Measurements from ENCODE around the gene AGFG1.

The AGFG1 gene

GRCh38 chr2:227471924-227472264 is at the start of gene AGFG1:
Gene AGFG1 (plus strand): TSS chr2:227472156. CDS start chr2:227472422, 266 bp downstream.
- DNase-seq (ENCODE audit: low read depth in 2 of 2): peak; percentile 72 to 74

GRCh38 chr2:227423656-227424499 is 48.1 kb upstream of the AGFG1 start:
- DNase-seq (ENCODE audit: low read depth in 2 of 2): no peak

DNA sequence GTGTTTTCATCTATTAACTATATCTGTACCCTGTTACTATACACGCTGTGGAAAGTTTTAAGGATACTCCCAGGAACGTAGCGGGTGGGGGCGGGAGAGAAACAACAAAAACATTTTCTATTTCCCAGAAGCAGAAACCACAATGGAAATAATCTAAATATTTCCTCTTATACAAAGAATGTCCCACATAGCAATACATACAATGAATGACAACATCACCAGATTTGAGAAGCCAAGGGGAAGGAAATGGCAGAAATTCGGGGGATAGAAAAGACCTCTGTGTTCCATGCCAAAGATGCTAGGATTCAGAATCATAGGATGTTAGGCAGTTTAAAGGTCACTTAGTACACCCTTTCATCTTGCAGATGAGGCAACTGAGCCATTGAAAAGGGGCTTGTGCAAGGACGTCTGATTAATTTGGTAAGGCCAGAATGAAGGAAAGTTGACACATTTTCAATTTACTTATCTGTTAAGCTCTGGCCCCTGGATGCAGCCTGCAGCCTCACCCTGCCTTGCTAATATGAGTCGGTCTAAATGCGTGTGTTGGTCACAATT is 43.1 kb upstream of the AGFG1 start:
- no peak for DNase-seq (ENCODE audit: low read depth in 2 of 2)

DNA sequence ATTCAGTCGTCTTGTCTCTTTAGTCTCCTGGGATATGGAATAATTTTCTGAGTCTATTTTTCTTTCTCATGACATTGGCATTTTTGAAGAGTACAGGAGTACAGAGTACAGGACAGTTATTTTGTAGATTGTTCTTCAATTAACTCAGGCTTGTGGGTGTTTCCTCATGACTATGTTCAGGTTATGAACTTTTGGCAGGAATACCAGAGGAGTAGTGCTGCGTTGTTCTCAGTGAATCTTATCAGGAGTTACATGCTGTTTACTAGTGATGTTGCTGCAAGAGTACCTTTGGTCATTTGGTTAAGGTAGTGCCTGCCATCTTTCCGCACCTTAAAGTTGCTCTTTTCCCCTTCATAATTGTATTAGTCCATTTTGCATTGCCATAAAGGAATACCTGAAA is 41.3 kb upstream of the AGFG1 start:
- DNase-seq (ENCODE audit: low read depth in 2 of 2): no peak

GRCh38 chr2:227433171-227433570 is 38.8 kb upstream of the AGFG1 start:
- no peak for DNase-seq (ENCODE audit: low read depth in 2 of 2)

GRCh38 chr2:227436436-227437174 is 35.4 kb upstream of the AGFG1 start:
- no peak for DNase-seq (ENCODE audit: low read depth in 2 of 2)

- DNase-seq (ENCODE audit: low read depth in 2 of 2): no peak
These were observed 32.7 kb upstream of the AGFG1 start for GRCh38 chr2:227439214-227439613.

DNA sequence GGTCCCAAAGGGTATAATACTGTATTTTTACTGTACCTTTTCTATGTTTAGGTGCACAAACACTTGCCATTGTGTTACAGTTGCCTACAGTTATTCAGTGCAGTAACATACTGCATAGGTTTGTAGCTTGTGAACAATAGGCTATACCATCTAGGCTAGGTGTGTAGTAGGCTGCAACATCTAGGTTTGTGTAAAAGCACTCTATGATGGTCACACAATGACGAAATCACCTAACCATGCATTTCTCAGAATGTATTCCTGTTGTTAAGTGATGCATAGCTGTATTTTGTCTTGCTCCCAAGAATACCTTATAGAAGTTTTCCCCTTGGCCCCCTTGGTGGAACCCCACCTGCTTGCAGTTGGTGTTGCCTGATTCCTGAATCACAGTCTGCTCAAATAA is 29.3 kb upstream of the AGFG1 start:
- DNase-seq (ENCODE audit: low read depth in 2 of 2): no peak

DNA sequence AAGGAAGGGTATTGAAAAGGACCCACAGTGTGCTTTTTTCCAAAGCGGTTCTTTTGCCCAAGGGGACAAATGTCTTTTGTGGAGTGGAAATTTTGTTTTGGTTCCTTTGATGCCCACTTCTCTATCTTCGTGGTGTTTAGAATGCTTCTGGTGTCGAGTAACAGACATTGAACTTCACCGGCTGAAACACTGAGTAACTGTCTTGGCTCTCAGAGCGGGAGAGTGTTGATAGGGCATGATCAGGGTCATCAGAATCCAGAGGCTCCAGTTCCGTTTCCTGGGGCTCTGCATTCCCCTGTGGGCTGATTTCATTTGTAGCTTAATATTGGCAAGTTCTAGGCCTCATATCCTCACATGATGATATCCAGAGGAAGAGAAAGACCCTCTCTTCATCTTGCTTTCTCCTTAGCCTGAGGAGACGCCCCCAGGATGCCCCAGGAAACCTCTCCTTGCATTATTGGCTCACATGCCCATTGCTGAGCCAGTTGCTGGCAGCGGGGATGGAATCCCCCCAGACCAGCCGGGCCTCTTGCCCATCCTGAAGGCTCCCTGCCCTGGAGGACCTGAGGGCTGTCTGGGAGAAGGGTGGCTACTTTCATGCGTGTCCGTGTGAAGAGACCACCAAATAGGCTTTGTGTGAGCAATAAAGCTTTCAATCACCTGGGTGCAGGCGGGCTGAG is 27.9 kb upstream of the AGFG1 start:
- DNase-seq (ENCODE audit: low read depth in 2 of 2): no peak

DNA sequence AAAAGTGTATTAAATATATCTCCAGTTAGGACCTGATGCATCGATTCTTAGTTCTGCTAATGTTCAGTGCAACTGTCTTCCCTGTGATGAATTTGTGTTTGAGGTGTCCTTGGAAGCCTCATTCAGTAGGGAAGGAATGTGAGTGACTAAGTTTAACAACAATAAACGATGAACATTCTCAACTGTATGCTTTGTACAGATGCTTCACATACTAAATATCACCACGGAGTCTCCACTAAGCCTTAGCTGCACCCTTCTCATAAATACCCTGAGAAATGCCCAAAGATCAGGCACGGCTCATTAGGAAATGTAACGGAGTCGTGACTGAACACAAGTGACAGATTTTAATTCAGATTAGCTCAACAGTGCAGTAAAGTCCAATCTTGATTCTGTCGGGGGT is 24.4 kb upstream of the AGFG1 start:
- DNase-seq (ENCODE audit: low read depth in 2 of 2): no peak

GRCh38 chr2:227450311-227450841 is 21.6 kb upstream of the AGFG1 start:
- no peak for DNase-seq (ENCODE audit: low read depth in 2 of 2)

DNA sequence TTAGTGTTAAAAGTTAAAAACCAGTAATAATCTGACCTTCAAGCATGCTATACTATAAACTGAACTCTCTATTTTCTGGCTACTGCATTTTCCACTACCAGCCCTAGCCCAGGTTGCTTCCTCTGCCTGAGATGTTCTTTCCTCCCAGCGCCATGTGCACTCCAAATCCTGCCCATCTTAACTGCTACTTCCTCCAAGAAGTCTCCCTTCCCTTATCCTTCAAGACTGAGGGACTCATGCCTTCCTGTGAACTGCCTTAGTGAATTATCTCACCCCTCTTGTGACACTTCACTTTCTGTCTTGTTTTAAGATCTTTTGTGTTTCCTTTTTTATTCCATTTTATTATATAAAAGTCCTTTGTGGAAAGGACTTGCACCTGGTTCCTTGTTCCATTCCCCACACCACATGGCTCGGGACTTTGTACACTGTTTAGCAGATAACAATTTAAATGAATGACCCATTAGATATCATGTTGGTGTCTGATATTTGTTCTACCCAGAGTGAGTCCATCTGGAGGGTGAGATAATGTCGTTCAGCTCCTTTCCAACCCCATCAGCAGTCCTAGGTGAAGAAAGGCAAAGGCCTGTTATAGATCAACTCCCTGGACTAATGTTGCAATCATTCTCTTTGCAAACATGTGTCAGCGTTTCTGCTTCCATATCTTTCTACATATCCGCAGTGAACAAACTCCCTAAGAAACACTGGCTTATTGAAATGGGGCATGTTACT is 20.9 kb upstream of the AGFG1 start:
- DNase-seq (ENCODE audit: low read depth in 2 of 2): no peak

- no peak for DNase-seq (ENCODE audit: low read depth in 2 of 2)
These were observed 20.3 kb upstream of the AGFG1 start for GRCh38 chr2:227451655-227451992.

DNA sequence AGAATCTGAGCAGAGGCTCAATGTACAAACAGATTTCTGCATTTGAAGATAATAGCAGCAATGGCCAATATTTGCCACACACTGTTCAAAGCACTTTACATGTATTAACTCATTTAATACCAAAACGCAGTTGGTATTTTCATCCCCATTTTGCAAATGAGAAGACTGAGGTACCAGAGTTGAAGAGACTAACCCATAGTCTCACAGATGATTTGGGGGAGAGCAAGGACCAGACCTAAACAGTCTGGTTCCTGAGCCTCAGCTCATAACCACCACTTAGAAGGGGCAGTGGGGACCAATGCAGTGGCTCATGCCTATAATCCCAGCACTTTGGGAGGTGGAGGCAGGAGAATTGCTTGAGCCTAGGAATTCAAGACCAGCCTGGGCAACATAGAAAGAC is 18.1 kb upstream of the AGFG1 start:
- DNase-seq (ENCODE audit: low read depth in 2 of 2): no peak

DNA sequence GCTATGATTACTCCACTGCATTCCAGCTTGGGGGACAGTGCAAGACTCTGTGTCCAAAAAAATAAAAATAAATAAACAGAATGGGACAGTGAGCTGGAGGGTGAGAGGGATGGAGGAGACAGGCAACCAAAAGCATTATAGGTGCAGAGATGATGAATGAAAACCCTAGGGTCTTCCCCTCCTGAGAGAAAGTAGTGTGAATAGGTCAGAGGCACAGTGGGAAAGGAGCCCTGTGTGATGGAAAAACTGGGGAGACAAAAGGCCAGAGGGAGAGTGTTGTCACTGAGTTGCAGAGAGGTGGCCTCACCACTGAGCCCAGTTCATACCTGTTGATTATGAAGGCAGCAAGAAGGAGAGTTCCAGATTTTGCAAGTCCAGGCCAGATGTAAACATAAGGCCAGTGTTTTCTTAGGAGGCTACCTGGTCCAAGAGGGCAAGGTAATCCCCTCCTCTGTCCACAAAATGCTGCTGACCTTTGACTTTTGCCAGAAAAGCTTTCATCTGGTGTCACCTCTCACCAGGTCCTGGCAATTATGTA is 17.6 kb upstream of the AGFG1 start:
- no peak for DNase-seq (ENCODE audit: low read depth in 2 of 2)

DNA sequence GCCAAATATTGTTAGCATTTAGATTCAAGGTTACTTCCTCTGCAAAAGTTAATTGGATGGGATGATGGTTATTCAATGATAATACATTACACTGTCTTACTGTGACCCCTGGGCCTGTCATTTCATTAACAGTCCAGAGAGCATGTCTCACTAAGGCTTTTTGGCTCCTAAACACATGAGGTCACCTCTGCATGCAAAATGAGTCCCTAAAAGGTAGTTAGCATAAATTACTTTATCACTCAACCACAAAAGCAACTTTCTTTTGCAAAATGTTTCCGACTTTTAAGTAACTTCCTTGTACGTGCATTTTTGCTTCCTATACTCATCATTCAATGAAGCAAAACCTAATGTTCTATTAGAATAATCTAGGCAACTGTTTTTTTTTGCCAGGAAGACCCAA is 16.8 kb upstream of the AGFG1 start:
- no peak for DNase-seq (ENCODE audit: low read depth in 2 of 2)

DNA sequence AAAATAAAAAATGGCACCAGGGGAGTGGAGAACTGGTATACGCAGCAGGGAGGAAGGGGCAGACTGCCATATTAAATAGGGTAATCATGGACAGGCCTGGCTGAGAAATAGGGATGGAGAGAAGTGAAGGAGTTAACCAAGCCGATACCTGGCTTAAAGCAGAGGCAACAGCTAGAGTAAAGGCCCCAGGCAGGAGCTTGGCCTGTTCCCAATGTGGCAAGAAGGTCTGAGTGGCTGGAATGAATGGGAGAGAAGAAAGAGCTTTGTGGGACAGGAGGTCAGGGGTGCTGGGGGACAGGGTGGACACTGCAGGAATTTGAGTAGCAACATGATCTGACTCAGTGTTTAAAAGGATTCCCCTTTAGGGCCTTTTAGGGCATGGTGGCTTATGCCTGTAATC is 15.9 kb upstream of the AGFG1 start:
- DNase-seq (ENCODE audit: low read depth in 2 of 2): no peak

DNA sequence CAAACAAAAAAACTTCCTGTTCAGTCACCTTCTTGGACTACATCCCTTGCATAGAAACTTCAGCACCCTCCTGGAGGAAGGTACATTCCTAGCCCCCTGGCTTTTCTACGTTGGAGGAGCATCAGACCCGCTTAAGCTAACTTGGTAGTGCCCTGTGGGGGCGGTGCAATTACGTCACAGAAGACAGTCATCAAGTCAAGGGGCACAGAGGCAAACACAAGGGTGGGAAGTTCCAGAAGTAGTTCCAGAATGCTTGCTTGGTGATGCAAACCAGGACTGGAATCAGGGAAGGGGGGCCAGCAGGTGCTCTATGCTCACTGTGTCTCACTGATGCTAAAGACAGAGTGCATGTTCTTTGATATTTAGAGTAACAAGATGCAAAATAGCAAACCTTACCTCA is 15.2 kb upstream of the AGFG1 start:
- DNase-seq (ENCODE audit: low read depth in 2 of 2): no peak

GRCh38 chr2:227460070-227460485 is 11.9 kb upstream of the AGFG1 start:
- peak; percentile 74 to 78 for DNase-seq (ENCODE audit: low read depth in 2 of 2)

DNA sequence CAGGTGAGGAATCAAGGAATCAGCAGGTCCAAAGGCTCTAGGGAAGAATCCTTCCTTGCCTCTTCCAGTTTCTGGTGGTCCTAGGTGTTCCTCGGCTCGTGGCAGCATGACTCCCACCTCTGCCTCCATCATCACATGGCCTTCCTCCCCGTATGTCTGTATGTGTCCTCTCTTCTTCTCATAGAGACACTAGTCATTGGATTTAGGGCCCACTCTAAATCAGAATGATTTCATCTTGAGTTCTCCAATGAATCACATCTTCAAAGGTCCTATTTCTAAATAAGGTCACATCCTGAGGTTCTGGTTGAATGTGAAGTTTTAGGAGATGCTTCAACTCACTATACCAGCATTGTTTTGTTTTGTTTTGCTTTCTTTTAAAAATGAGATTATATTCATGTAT is 11.1 kb upstream of the AGFG1 start:
- no peak for DNase-seq (ENCODE audit: low read depth in 2 of 2)

- DNase-seq (ENCODE audit: low read depth in 2 of 2): no peak
These were observed 10.0 kb upstream of the AGFG1 start for GRCh38 chr2:227461811-227462461.

Measured in stimulated activated CD8-positive, alpha-beta memory T cell treated with anti-CD3 and anti-CD28 coated beads, Interleukin-7, amount 100 ng/mL, for 4 hours (primary cell).